Tibial nerve (tissue), 3 donors: Measurements from ENCODE around the gene GAA.

ENCODE experiments used
- POLR2A ChIP-seq, 2 donors: fragments of 450-650 bp; IDR thresholded peaks; one replicate each; pipeline ENCODE4 v1.6.1; 2017; ENCODE audit warnings: antibody characterized with exemption in 2 of 2, mild to moderate bottlenecking in 2 of 2, moderate library complexity in 2 of 2
- TF ChIP-seq, protein P1 (sequence below), 5 experiments: fragments of 200-600 bp in 3 of 5; fragments of 450-650 bp in 2 of 5; sonication (generic) in 3 of 5; IDR thresholded peaks; one replicate each; pipeline ENCODE4 v1.5.1; 2016 to 2019; ENCODE audit warnings: antibody characterized with exemption in 5 of 5, mild to moderate bottlenecking in 3 of 5, moderate library complexity in 2 of 5

DNA sequence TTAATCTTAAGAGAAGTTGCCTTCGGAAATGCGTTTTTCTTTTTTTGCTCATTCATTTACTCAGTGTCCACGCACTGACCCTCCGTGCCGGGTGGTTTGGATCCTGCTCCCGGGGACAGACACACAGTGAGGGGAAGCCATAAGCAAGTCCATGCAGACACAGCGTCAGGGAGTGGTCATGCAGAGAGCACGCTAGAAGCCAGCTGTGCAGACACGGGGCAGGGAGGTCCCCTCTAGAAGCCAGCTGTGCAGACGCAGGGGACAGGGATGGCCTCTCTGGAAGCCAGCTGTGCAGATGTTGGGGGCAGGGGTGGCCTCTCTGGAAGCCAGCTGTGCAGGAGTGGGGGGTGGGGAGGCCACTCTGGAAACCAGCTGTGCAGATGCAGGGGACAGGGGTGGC, 4.8 kb downstream of the GAA start:
- TF ChIP-seq, protein P1, sequence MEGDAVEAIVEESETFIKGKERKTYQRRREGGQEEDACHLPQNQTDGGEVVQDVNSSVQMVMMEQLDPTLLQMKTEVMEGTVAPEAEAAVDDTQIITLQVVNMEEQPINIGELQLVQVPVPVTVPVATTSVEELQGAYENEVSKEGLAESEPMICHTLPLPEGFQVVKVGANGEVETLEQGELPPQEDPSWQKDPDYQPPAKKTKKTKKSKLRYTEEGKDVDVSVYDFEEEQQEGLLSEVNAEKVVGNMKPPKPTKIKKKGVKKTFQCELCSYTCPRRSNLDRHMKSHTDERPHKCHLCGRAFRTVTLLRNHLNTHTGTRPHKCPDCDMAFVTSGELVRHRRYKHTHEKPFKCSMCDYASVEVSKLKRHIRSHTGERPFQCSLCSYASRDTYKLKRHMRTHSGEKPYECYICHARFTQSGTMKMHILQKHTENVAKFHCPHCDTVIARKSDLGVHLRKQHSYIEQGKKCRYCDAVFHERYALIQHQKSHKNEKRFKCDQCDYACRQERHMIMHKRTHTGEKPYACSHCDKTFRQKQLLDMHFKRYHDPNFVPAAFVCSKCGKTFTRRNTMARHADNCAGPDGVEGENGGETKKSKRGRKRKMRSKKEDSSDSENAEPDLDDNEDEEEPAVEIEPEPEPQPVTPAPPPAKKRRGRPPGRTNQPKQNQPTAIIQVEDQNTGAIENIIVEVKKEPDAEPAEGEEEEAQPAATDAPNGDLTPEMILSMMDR (IDR thresholded peaks at IDR 0.05) = no peak
- no peak for TF ChIP-seq POLR2A (IDR thresholded peaks at IDR 0.05)
